Coronary artery (tissue), 2 donors: ENCODE data around the gene SLC27A1.

Source experiments
- DNase-seq: peaks from one replicate; pipeline ENCODE4 v3.0.0-alpha.2; 2017; ENCODE audit warnings: low spot score
- H3K27ac ChIP-seq, 2 donors: fragments of 200-600 bp; sonication (generic); one replicate each; pipeline ENCODE4 v1.5.1; 2016 to 2019
- H3K4me3 ChIP-seq: fragments of 200-600 bp; sonication (generic); 2 replicates; pipeline ENCODE4 v1.5.1; 2016; ENCODE audit warnings: mild to moderate bottlenecking, moderate library complexity
- TF ChIP-seq, protein P1 (sequence below): fragments of 200-600 bp; sonication (generic); IDR thresholded peaks from one replicate; pipeline ENCODE4 v1.5.1; 2019; ENCODE audit warnings: antibody characterized with exemption

The SLC27A1 gene

GRCh38 chr19:17470068-17470841 lies at the start of gene SLC27A1:
Gene SLC27A1 (plus strand): TSS chr19:17470524. CDS start chr19:17470541, 17 bp downstream.
- peak within 1 kb of the TSS; percentile 84 for H3K4me3 ChIP-seq
- H3K27ac ChIP-seq: peak within 1 kb of the TSS; percentile 84 to 97
- TF ChIP-seq, protein P1, sequence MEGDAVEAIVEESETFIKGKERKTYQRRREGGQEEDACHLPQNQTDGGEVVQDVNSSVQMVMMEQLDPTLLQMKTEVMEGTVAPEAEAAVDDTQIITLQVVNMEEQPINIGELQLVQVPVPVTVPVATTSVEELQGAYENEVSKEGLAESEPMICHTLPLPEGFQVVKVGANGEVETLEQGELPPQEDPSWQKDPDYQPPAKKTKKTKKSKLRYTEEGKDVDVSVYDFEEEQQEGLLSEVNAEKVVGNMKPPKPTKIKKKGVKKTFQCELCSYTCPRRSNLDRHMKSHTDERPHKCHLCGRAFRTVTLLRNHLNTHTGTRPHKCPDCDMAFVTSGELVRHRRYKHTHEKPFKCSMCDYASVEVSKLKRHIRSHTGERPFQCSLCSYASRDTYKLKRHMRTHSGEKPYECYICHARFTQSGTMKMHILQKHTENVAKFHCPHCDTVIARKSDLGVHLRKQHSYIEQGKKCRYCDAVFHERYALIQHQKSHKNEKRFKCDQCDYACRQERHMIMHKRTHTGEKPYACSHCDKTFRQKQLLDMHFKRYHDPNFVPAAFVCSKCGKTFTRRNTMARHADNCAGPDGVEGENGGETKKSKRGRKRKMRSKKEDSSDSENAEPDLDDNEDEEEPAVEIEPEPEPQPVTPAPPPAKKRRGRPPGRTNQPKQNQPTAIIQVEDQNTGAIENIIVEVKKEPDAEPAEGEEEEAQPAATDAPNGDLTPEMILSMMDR: no peak
- DNase-seq: peak; percentile 100

- Histone ChIP-seq H3K27ac (no peak overlapping the region), H3K4me3 (no peak overlapping the region)
- DNase-seq: no peak
- TF ChIP-seq, protein P1: no peak
Observed at GRCh38 chr19:17421942-17422341, 48.4 kb upstream of the SLC27A1 start.

DNA sequence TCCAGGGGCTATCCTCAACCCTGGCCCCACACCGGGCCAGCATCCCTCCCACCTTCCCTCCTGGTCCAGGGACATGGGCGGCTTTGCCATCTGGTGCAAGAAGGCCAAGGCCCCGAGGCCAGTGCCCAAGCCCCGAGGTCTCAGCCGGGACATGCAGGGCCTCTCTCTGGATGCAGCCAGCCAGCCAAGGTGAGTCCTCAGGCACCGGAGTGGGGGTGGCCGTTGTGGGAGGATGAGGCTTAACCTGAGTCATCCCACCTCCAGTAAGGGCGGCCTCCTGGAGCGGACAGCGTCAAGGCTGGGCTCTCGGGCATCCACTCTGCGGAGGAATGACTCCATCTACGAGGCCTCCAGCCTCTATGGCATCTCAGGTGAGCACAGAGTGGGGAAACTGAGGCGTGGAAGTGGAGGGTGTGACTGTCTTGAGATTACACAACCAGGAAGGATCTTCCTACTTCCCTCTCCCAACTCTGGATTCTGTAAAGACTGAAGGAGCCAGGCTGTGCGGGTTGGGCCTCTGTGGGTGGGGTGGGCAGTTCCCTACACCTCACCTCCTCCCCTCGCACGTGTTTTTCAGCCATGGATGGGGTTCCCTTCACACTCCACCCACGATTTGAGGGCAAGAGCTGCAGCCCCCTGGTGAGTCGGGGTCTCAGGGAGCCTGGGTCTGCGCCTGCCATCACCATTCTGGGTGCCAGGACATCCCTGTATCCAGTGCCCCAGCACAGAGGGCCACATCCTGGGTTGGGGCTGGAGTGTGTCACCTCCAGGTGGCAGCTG lies 46.7 kb upstream of the SLC27A1 start:
- no peak for DNase-seq
- TF ChIP-seq, protein P1: no peak
- H3K27ac ChIP-seq: no peak overlapping the region
- H3K4me3 ChIP-seq: no peak overlapping the region

GRCh38 chr19:17424743-17425365 lies 45.5 kb upstream of the SLC27A1 start:
- no peak overlapping the region for H3K4me3 ChIP-seq
- no peak overlapping the region for H3K27ac ChIP-seq
- TF ChIP-seq, protein P1: no peak
- no peak for DNase-seq

- no peak for DNase-seq
- TF ChIP-seq, protein P1: no peak
- Histone ChIP-seq H3K4me3 (no peak overlapping the region), H3K27ac (no peak overlapping the region)
Observed at GRCh38 chr19:17429641-17430113, 40.6 kb upstream of the SLC27A1 start.

DNA sequence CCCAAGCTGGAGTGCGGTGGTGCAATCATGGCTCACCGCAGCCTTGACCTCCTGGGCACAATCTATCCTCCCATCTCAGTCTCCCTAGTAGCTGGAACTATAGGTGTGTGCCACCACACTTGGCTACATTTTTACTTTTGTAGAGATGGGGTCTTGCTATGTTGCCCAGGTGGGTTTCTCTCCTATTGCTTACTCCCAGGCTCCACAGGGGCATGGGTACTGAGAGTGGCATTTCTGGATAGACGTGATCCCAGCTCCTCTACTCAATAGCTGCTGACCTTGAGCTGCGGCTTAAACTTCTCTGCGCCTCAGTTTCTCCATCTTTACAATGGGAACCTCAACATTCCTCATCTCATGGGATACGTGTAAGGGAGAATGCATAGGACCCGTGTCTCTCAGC lies 38.9 kb upstream of the SLC27A1 start:
- Histone ChIP-seq H3K27ac (no peak overlapping the region), H3K4me3 (no peak overlapping the region)
- TF ChIP-seq, protein P1: no peak
- DNase-seq: no peak
